Activated T-helper 2 cell treated with anti-CD3 and anti-CD28 coated beads, Interferon-gamma antibody, Interleukin-2, Interleukin-4, amounts not matched to agents 10 μg/mL and 5 μg/mL and 100 μg/mL, durations not matched to agents 14 hours and 24 hours and 36 hours (primary cell): ENCODE results near the gene NUFIP2. TPM values are rescaled to one million over a fixed set of nuclear protein-coding genes. Genes with fewer than 3 reads are reported as not detected.
A peak's percentile ranks its signal among the peaks of the same experiment; 100 is the strongest.
"Not testable (repeated sequence)": the region's sequence is repeated elsewhere in the genome, so short reads cannot be mapped to it uniquely, and the experiment has no call there.

Source experiments
- DNase-seq: peaks from one replicate; pipeline ENCODE4 v3.0.0; 2021; ENCODE audit warnings: low spot score
- H3K27ac Mint-ChIP-seq: one replicate; pipeline ENCODE4 v1.8.0; 2021; ENCODE audit warnings: mixed read lengths
- H3K27me3 Mint-ChIP-seq: one replicate; pipeline ENCODE4 v1.8.0; 2021; ENCODE audit warnings: low read depth, mixed read lengths
- H3K36me3 Mint-ChIP-seq: one replicate; pipeline ENCODE4 v1.8.0; 2021; ENCODE audit warnings: low read depth, mixed read lengths
- H3K4me1 Mint-ChIP-seq: one replicate; pipeline ENCODE4 v1.8.0; 2021; ENCODE audit warnings: low read depth, mixed read lengths
- H3K4me3 Mint-ChIP-seq: one replicate; pipeline ENCODE4 v1.8.0; 2021; ENCODE audit warnings: low read depth, mild to moderate bottlenecking, moderate library complexity, mixed read lengths
- H3K9me3 Mint-ChIP-seq: one replicate; pipeline ENCODE4 v1.8.0; 2021; ENCODE audit warnings: mixed read lengths
- intact Hi-C: fragments of 100-400 bp; cut with micrococcal nuclease; formaldehyde crosslinking; loops from one replicate; pipeline ENCODE4 v1.15.1; 2023
- total RNA-seq: library from RNA; stranded (reverse); gene quantifications from 2 replicates; pipeline ENCODE4 v1.2.3, GENCODE V29; 2022

The NUFIP2 gene, protein sequence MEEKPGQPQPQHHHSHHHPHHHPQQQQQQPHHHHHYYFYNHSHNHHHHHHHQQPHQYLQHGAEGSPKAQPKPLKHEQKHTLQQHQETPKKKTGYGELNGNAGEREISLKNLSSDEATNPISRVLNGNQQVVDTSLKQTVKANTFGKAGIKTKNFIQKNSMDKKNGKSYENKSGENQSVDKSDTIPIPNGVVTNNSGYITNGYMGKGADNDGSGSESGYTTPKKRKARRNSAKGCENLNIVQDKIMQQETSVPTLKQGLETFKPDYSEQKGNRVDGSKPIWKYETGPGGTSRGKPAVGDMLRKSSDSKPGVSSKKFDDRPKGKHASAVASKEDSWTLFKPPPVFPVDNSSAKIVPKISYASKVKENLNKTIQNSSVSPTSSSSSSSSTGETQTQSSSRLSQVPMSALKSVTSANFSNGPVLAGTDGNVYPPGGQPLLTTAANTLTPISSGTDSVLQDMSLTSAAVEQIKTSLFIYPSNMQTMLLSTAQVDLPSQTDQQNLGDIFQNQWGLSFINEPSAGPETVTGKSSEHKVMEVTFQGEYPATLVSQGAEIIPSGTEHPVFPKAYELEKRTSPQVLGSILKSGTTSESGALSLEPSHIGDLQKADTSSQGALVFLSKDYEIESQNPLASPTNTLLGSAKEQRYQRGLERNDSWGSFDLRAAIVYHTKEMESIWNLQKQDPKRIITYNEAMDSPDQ
- 83.3 and 85.7 TPM in 2 replicates for total RNA-seq

DNA sequence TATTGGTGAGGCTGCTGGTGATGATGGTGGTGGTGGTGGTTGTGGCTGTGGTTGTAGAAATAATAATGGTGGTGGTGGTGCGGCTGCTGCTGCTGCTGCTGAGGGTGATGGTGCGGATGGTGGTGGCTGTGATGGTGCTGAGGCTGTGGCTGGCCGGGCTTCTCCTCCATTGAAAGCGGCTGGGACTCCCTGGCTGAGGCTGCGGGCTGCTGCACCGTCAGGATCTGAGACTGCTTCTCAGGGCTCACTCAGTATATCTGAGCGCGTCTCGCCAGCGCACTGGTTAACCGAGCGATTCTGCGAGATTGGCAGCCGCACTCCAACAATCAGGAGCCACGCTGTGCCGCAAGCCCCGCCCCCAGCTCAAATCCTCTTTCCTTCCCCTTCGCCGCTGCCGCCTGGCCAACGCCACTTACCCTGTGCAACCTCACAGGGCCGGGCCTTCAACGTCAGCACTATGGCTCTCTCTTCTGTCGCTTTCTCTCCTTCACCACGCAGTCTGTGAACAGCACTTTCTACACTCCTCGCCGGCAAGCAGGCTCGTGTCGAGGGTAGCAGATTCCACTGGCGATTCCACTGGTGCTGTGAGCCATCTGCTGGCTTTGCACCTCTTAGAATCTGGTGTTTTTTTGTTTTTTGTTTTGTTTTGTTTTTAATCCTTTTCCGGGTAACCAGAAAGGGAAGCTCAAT is at the start of gene NUFIP2:
Gene NUFIP2, minus strand, starts transcription at position 259 of the 690 bp plus-strand sequence. Its CDS starts 89 bp downstream, at position 170.
- peaks cover 22% of the 10 kb centered on the region for H3K4me1 Mint-ChIP-seq
- peak within 1 kb of the TSS; percentile 99 for H3K4me3 Mint-ChIP-seq
- H3K36me3 Mint-ChIP-seq, result peaks cover 32% of the 10 kb centered on the region
- intact Hi-C loops, result loop anchor here (1.0 to 5.0 kb wide), 4 partner anchors 98 to 342 kb away; partner anchors contain the start of genes ABHD15, TAOK1 and TP53I13
- H3K27me3 Mint-ChIP-seq, result no peaks in the 10 kb centered on the region
- H3K9me3 Mint-ChIP-seq, result no peaks in the 10 kb centered on the region
- DNase-seq, result peak; percentile 98
- H3K27ac Mint-ChIP-seq, result peak within 1 kb of the TSS; percentile 99

DNA sequence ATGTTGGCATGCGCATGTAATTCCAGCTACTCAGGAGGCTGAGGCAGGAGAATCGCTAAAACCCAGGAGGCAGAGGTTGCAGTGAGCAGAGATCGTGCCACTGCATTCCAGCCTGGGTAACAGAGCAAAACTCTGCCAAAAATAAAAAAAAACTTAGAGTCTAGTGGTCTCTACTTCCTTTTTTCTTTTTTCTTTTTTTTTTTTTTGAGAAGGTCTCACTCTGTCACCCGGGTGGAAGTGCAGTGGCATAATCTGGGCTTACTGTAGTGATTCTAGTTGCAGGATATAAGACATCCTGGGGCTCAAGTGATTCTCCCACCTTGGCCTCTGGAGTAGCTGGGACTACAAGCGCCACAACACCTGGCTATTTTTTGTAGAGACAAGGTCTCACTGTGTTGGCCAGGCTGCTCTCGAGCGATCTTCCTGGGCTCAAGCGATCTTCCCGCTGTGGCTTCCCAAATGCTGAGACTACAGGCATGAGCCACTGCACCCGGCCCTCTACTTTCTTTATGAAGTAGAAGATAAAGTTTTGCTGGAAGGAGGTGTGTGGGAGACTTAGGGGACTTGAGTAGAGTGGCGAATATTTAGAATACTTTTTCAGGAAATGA is 48.3 kb upstream of the NUFIP2 start:
- Mint-ChIP-seq H3K27ac (no peak overlapping the region), H3K27me3 (peaks cover 16% of the 10 kb centered on the region), H3K36me3 (no peaks in the 10 kb centered on the region), H3K4me3 (no peak overlapping the region), H3K9me3 (no peaks in the 10 kb centered on the region), H3K4me1 (no peaks in the 10 kb centered on the region)
- DNase-seq, result no peak
- intact Hi-C loops, result no loop called here

DNA sequence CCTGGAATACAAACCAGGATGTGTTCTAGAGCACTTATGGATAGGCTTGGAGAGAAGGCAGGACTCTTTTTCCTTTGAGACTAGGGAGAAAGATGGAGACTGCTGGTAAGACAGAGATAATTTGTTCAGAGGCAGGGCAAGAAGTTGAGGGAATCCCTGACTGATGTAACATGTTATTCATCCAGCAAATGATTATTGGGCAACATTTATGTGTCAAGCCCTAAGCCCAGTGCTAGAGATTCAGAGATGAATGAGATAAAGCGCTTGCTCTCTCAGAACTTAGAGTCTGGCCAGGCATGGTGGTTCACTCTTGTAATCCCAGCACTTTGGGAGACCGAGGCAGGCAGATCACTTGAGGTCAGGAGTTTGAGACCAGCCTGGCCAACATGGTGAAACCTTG is 47.8 kb upstream of the NUFIP2 start:
- H3K27ac Mint-ChIP-seq, result no peak overlapping the region
- peaks cover 16% of the 10 kb centered on the region for H3K27me3 Mint-ChIP-seq
- no peaks in the 10 kb centered on the region for H3K36me3 Mint-ChIP-seq
- no peaks in the 10 kb centered on the region for H3K4me1 Mint-ChIP-seq
- no peak overlapping the region for H3K4me3 Mint-ChIP-seq
- no peaks in the 10 kb centered on the region for H3K9me3 Mint-ChIP-seq
- intact Hi-C loops, result no loop called here
- DNase-seq, result no peak

DNA sequence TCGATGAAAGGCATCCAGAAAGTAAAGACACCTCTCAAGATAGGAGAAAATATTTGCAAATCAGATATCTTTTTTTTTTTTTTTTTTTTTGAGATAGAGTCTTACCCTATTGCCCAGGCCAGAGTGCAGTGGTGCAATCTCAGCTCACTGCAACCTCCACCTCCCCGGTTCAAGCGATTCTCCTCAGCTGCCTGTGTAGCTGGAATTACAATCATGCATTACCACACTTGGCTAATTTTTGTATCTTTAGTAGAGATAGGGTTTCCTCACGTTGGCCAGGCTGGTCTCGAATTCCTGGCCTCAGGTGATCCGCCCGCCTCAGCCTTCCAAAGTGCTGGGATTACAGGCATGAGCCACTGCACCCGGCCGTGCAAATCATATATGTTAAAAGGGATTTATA is 45.1 kb upstream of the NUFIP2 start:
- H3K36me3 Mint-ChIP-seq, DNase-seq, H3K9me3 Mint-ChIP-seq, H3K4me1 Mint-ChIP-seq, H3K27ac Mint-ChIP-seq, intact Hi-C loops, H3K4me3 Mint-ChIP-seq: not testable (repeated sequence)
- peaks cover 12% of the 10 kb centered on the region for H3K27me3 Mint-ChIP-seq

DNA sequence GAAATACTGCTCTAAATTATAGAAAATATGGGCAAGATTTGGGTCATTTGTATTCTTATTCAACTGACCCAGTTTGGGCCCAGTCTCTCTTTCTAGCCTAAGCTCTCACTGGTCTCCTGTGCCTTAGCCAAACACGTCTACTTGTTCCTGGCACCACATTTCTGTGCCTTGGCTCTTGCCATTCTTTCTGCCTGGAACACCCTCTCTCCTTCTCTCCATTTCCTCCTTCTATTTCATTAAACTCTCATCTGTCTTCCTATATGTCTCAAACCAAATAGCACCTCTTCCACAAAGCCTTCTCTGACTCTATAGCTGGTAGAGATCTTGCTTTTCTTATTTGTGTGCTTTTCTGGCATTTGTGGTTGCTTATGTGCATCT is 37.7 kb upstream of the NUFIP2 start:
- intact Hi-C loops, result no loop called here
- no peak for DNase-seq
- Mint-ChIP-seq H3K9me3 (no peaks in the 10 kb centered on the region), H3K4me1 (no peaks in the 10 kb centered on the region), H3K27me3 (no peaks in the 10 kb centered on the region), H3K27ac (no peak overlapping the region), H3K4me3 (no peak overlapping the region), H3K36me3 (no peaks in the 10 kb centered on the region)

DNA sequence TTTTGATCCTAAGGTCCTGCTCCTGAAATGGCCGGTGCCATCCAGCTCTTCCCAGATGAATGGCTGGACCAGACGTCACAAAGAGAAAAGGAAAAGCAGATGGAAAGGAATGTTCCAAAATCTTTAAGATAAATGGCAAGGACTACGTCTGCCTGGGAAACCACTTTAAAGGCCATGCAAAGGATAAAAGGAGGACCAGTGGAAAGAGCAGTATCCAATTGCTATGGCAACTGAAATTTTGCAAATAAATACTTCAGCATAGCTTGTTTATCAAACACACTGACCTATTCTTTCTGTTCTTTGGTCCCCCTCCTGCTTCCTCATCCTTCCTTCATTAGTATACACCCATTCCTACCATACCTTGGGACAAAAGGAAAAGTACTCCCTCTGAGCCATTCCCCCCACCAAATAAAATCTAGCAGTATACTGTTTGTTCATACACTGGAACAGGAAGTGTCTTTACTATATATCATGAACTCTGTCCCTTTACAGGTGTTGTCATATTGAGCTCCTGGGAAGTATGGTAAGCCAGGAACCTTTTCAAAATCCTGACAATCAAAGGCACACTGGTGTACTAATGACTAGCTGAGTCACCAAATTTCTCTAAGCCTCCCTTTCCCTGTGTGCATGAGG is 37.2 kb upstream of the NUFIP2 start:
- no peaks in the 10 kb centered on the region for H3K27me3 Mint-ChIP-seq
- H3K27ac Mint-ChIP-seq, result no peak overlapping the region
- intact Hi-C loops, result no loop called here
- no peaks in the 10 kb centered on the region for H3K9me3 Mint-ChIP-seq
- no peaks in the 10 kb centered on the region for H3K4me1 Mint-ChIP-seq
- no peak overlapping the region for H3K4me3 Mint-ChIP-seq
- DNase-seq, result no peak
- no peaks in the 10 kb centered on the region for H3K36me3 Mint-ChIP-seq

DNA sequence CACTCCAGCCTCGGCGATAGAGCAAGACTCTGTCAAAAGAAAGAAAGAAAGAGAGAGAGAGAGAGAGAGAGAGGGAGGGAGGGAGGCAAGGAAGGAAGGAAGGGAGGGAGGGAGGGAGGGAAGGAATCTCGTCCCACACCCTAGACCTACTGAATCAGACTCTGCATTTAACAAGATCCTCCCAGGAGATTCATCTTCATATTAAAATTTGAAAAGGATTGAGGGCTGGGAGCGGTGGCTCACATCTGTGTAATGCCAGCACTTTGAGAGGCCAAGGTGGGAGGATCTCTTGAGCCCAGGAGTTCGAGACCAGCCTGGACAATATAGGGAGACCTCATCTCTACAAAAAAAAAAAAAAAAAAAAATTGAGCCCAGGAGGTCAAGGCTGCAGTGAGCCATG is 33.5 kb upstream of the NUFIP2 start:
- intact Hi-C loops, result no loop called here
- no peak for DNase-seq
- no peak overlapping the region for H3K27ac Mint-ChIP-seq
- no peaks in the 10 kb centered on the region for H3K36me3 Mint-ChIP-seq
- no peaks in the 10 kb centered on the region for H3K9me3 Mint-ChIP-seq
- H3K27me3 Mint-ChIP-seq, result peaks cover 5% of the 10 kb centered on the region
- no peak overlapping the region for H3K4me3 Mint-ChIP-seq
- H3K4me1 Mint-ChIP-seq, result no peaks in the 10 kb centered on the region

DNA sequence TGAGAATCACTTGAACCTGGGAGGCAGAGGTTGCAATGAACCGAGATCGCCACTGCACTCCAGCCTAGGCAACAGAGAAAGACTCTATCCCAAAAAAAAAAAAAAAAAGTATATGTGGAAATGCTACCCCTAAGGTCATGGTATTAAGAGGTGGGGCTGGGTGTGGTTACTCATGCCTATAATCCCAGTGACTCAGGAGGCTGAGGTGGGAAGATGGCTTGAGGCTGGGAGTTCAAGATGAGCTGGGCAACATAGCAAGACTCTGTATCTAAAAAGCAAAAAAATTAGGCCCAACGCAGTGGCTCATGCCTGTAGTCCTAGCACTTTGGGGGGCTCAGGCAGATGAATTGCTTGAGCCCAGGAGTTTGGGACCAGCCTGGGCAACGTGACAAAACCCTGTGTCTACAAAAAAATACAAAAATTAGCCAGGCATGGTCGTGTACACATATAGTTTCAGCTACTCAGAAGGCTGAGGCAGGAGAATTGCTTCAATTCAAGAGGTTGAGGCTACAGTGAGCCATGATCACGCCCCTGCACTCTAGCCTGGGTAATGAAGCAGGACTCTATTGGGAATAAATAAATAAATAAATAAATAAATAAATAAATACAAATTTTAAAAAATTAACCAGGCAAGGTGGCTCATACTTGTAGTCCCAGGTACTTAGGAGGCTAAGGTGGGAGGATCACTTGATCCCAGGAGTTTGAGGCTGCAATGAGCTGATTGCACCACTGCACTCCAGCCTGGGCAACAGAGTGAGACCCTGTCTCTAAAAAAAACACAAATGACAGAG is 32.3 kb upstream of the NUFIP2 start:
- intact Hi-C loops, result no loop called here
- Mint-ChIP-seq H3K36me3 (no peaks in the 10 kb centered on the region), H3K27me3 (peaks cover 6% of the 10 kb centered on the region), H3K4me1 (no peaks in the 10 kb centered on the region), H3K4me3 (no peak overlapping the region), H3K9me3 (no peaks in the 10 kb centered on the region), H3K27ac (no peak overlapping the region)
- no peak for DNase-seq

DNA sequence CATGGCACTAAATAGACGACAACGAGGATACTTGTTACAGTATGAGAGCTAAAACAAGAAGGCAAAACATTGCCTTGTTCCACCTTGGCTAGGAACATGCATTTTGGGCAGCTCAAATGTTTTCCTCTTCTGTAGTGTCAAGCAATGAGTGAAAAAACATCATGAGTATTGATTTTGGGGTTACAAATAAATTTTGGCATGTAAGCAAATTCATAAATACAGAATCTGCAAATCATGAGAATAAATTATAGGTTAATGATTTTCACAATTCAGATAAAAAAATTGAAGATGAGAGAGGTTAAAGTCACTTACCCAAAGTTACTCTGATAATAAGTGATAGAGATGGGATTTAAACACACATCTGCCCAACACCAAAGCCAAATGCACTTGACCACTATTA is 28.4 kb upstream of the NUFIP2 start:
- DNase-seq, result no peak

DNA sequence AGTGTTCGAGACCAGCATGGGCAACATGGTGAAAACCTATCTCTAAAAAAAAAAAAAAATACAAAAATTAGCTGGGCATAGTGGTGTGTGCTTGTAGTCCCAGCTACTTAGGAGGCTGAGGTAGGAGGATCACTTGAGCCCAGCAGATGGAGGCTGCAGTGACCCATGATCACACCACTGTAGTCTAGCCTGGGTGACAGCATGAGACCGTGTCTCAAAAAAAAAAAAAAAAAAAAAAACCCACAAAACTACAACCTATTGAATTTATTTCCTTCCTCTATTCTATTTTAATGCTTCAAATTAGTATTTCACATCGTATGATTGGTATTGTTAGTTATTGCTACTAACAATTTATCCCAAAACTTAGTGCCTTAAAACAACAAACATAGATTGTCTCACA is 9.4 kb upstream of the NUFIP2 start:
- no peak overlapping the region for H3K4me3 Mint-ChIP-seq
- intact Hi-C loops, result no loop called here
- no peaks in the 10 kb centered on the region for H3K9me3 Mint-ChIP-seq
- no peak for DNase-seq
- no peaks in the 10 kb centered on the region for H3K36me3 Mint-ChIP-seq
- peaks cover 8% of the 10 kb centered on the region for H3K27me3 Mint-ChIP-seq
- H3K4me1 Mint-ChIP-seq, result peaks cover 3% of the 10 kb centered on the region
- no peak overlapping the region for H3K27ac Mint-ChIP-seq

More for the DNA sequence above, 28.4 kb upstream of the NUFIP2 start:
- H3K36me3 Mint-ChIP-seq, result no peaks in the 10 kb centered on the region
- H3K4me1 Mint-ChIP-seq, result no peaks in the 10 kb centered on the region
- H3K4me3 Mint-ChIP-seq, result no peak overlapping the region
- intact Hi-C loops, result no loop called here
- peaks cover 13% of the 10 kb centered on the region for H3K27me3 Mint-ChIP-seq
- no peak overlapping the region for H3K27ac Mint-ChIP-seq
- no peaks in the 10 kb centered on the region for H3K9me3 Mint-ChIP-seq

DNA sequence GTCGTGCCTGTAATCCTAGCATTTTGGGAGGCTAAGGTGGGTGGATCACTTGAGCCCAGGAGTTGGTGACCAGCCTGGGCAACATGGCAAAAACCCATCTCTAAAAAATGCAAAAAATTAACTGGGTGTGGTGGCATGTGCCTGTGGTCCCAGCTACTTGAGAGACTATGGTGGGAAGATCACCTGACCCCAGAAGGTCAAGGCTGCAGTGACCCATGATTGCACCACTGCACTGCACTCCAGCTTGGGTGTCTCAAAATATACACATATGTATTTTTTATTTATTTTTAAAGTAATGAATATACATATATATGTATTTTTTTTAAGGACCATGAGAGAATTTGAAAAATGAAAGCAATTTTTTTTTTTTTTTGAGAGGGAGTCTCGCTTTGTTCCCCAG is 5.1 kb upstream of the NUFIP2 start:
- no peaks in the 10 kb centered on the region for H3K9me3 Mint-ChIP-seq
- intact Hi-C loops, result no loop called here

DNA sequence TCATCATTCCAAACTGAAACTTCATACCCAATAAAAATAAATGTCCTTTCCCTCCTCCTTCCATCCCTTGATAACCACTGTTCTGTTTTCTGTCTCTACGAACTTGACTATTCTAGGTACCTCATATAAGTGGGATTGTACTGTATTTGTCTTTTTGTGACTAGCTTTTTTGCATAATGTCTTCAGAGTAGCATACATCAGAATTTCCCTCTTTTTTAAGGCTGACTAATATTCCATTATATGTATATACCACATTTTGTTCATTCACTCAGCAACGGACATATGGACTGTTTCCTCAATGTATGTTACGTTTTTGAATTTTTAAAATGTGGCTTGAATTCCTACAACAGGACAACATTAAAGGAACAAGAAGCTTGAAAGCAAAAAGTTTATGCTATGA is 1.5 kb upstream of the NUFIP2 start:
- Mint-ChIP-seq H3K4me3 (peak overlapping the region; percentile 60), H3K4me1 (peaks cover 20% of the 10 kb centered on the region), H3K36me3 (peaks cover 21% of the 10 kb centered on the region), H3K27ac (peak overlapping the region; percentile 38), H3K27me3 (peaks cover 2% of the 10 kb centered on the region), H3K9me3 (no peaks in the 10 kb centered on the region)
- DNase-seq, result no peak
- intact Hi-C loops, result no loop called here

More for the DNA sequence above, 5.1 kb upstream of the NUFIP2 start:
- H3K4me3 Mint-ChIP-seq, result no peak overlapping the region
- H3K4me1 Mint-ChIP-seq, result peaks cover 12% of the 10 kb centered on the region
- H3K27me3 Mint-ChIP-seq, result peaks cover 5% of the 10 kb centered on the region
- no peak overlapping the region for H3K27ac Mint-ChIP-seq
- DNase-seq, result no peak
- no peaks in the 10 kb centered on the region for H3K36me3 Mint-ChIP-seq
